Activated gamma-delta T cell (primary cell): ENCODE results near the gene ADCY2.

Source experiments
- DNase-seq: peaks from one replicate; lab custom pipeline; 2025; lab: John Stamatoyannopoulos, UW

ADCY2 gene

GRCh38 chr5:7745882-7746610 is 350.1 kb downstream of the ADCY2 start:
- no peak for DNase-seq

DNA sequence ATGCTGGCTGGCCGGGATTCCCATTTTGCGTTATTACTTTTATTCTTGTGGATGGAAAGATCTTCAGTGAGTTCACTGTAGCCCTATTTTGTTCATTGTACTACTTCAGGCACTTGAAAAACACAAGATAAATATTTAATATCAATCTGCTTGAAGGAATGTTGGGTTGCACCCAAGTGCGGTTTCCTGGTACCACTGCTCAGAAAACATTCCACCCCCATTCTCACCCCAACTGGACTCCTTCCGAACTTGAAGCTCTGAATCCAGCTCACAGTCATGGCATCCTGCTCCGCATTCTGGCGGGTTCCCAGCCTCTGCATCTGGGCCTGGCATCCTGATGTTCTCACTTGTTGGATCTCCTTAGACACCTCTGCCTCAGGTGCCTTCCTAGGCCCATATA is 351.8 kb downstream of the ADCY2 start:
- DNase-seq, result no peak

- DNase-seq, result no peak
Observed at GRCh38 chr5:7749626-7750025, 353.7 kb downstream of the ADCY2 start.

DNA sequence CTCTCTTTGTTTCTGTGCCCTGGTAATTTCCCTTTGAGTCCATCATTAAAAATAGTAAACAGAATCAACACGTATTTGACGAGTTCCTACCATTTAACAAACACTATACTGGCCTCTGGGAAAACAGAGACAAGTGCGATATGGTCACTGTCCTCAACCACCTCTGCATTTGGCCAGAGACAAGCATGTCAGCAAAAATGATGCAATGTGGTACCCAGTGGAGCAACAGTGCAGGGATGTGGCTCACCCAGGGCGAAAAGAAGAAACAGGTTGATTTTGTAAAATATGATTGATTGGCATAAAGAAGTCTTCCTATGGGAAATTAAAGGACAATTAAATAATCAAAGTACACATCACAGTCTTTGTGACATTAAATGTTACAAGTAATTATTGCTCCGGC is 355.9 kb downstream of the ADCY2 start:
- DNase-seq, result no peak

- DNase-seq, result no peak
Observed at GRCh38 chr5:7753181-7753580, 357.2 kb downstream of the ADCY2 start.

DNA sequence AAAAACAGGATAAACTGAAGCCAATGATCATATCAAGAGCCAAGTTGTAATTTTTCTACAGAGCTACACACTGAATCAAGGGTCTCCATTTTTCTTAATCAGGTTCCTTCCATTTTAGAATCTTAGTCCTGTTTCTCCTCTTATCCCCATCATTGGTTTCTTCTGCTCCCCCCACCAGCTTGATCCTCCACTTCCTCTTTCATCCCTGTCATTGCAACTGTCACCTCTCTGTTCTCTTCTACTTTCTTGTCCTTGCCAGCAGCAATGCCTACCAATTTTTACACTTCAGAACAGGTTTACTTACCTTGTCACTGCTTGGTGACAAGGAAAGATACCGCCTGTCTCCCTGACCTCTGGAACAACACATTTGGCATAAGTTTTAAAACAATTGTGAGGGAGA is 357.7 kb downstream of the ADCY2 start:
- DNase-seq, result no peak

DNA sequence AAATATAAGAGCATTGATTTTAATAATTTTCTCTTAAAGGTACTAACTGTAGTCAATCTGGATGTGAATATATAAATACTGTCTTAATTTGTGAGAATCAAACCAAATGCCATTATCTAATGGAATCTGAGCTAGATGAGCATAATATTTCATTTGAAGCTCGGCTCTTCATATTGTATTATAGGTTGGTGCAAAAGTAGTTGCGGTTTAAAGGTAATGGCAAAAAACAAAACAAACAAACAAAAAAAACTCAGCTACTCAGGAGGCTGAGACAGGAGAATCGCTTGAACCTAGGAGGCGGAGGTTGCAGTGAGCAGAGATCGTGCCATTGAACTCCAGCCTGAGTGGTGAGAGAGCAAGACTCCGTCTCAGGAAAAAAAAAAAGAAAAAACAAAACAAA is 358.6 kb downstream of the ADCY2 start:
- DNase-seq, result no peak

- DNase-seq, result no peak
Observed at GRCh38 chr5:7754997-7755596, 359.2 kb downstream of the ADCY2 start.

- no peak for DNase-seq
Observed at GRCh38 chr5:7755958-7756357, 360.0 kb downstream of the ADCY2 start.

- no peak for DNase-seq
Observed at GRCh38 chr5:7756453-7756852, 360.5 kb downstream of the ADCY2 start.

DNA sequence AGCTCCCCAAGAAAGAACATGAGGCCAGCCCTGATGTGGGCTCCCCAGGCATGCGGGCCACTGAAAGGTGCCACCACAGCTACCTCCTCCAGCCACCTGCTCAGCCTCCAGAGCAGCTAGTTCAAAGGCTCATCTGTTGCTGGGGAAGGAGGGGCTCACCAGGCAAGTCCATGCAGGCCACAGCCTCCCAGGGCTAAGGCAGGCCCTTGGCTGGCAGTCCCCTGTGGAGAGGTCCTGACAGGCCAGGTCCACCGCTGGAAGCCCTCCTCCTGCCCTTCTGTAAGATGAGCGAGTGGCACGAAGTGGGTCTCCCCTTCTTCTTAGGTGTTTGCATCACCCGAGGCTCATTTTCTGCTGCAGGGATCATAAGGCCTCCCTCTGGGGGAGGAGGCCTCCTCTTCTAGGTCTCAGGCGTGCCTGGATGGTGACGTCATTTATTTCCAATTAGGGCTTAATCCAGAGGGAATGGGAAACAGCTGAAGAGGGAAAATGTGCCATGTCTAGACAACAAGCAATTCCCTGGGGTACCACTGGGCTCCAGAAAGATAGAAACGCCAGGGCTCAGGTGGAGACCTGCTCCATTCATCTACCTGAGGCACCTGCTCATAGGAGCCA is 363.4 kb downstream of the ADCY2 start:
- no peak for DNase-seq

DNA sequence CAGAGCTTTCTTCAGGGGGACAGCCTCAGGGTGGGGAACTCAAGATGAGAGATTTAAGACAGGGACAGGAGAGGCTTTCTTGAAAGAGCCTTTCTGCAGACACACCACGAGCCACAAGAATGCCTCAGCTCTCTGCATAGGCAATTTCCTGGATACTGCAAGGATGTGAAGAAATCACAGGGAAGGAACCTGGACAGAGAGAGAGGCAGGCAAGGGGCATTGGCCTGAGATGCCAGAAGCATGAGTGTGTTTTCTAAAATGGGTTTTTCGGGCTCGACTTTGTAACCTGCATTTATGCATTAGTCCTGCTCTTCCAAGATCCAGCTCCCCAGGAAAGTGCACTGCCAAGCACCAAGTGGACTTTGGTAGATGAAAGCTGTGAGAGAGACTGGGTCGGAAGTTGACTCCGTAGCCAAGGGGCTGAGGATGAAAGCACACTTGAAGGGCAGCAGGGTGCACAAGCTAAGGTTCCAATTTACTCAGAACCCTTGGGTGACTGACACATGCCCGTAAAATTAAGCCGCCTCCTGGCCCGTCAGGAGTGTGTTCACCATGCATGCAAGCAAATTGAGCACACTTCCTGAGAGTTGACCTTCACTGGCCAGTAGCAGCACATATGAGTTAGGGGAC is 364.1 kb downstream of the ADCY2 start:
- DNase-seq, result no peak

DNA sequence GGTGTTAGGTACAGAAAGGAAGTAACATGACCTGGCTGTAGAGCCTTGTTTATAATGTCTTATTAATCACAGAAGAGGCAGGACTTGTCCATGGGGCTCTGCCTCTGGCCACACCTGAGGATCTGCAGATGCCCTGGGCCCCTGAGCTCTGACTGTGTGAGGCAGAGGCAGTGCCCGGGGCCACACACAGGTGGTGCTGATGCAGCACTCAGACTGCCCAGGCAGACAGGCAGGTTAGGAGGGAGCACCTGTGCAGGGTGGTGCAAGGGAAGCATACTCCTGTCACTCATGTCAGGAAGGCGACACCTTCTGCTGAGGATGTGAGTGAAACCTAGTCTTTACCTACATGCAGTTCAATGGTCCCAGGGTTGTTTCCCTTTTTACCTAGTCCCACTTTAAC is 366.3 kb downstream of the ADCY2 start:
- no peak for DNase-seq

GRCh38 chr5:7763621-7764072 is 367.7 kb downstream of the ADCY2 start:
- DNase-seq, result no peak

DNA sequence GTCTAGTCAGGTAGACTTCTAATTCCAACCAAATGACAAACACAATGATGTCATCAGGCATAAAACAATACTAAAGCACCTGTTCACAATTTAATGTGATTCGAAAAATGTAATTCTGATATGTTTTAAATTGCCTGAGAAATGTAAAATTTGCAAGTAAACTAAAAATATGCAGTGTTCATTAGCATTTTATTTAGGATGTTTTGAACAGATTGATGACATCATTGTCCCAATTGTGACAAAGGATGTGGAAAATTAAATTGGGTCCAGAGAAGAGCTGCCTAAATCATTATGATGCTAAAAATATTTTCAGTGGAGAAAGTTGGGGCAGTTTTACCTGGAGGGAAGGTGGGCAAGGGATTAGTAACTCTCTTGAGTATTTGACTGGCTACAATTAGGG is 368.5 kb downstream of the ADCY2 start:
- DNase-seq, result no peak

DNA sequence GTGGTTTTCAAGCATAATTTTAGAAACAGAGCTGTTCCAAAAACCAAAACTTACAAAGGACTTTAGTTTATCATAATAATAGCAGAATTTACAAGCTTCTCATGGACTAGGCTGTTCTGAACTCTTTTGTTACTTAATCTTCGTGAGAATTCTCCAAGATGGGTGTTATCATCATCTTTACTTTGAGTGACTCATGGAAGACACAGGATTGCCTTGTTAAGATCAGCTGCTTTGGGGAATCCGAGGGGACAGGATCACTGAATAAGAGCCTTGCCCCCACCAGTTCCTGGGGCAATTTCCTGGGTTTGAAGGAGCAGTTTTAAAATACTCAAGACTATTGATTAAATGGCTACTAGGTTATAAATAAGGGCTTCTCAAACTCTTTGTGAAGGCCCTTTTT is 374.5 kb downstream of the ADCY2 start:
- DNase-seq, result no peak

- no peak for DNase-seq
Observed at GRCh38 chr5:7772141-7772540, 376.2 kb downstream of the ADCY2 start.

DNA sequence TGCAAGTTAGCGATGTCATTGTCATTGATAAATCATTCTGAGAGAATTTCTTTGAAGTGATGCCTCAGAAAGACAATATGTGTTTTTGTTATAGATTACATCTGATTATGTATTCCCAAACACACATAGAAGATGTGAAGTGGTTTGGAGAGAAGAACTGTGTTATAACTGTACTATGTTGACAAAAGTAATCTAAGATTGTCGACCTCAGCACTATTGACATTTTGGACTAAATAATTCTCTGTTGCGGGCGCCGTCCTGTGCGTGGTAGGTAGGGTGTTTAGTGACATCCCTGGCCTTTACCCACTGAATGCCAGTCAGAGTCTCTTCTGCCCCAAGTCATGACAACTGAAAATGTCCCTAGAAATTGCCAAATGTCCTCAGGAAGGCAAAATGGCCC is 377.2 kb downstream of the ADCY2 start:
- DNase-seq, result no peak

DNA sequence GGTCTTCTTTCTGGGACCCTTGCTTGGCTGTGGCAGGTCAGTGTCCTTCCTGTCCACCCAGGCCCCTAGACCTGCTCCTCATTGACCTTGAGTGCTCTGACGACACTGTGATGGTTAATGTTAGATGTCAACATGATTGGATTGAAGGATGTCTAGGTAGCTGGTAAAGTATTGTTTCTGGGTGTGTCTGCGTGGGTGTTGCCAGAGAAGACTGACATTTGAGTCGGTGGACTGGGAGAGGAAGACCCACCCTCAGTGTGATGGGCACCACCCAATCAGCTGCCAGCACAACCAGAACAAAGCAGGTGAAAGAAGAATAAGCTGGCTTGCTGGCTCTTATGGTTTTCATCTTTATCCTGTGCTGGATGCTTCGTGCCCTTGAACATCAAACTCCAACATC is 380.5 kb downstream of the ADCY2 start:
- no peak for DNase-seq

DNA sequence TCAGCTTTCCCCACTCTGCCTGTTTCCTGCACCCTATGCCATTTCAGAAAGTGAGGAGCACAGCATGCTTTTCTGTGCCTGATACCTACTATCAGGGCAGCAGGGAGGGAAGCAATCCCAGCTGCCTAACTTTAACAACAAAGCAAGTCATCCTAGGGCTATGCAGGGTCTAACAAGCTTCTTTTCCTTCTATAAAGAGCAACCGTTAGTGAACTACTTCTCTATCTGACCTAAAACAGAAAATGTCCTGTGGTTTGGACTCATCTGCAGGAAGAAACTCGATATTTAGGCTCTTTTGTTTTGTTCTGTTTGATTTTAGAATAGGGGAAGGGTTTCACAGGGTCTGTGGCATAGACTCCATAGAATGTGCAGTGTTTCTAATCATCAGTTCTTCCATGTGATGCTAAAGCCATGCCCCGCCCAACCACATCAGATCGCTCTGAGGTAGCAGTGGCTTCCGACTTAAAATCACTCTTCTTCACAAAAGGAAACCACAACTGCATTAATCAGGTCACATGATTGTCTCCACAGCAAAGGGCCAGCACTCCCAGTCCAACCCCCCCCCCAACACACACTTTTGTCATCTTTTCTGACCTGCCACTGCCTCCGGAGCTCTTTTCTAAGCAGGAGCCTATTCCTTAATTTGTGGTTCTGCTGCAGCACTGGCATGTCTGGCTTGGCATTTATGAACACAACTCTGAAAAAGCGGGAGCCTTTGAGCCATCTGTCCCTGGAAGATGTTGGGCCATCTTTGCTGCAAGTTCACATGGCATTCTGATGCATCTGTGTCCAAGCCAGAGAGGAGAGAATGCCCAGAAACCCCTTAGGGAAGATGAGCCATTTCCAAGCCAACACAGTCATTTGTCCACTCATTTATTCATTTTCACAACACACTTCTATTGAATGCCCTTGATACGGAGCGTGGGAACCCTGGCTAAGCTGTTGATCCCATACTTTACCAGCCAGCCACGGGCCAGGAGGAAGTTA is 383.4 kb downstream of the ADCY2 start:
- DNase-seq, result no peak

GRCh38 chr5:7781899-7782298 is 386.0 kb downstream of the ADCY2 start:
- no peak for DNase-seq
